GM12891 (cell line): ENCODE data around the gene HELZ. TPM values are rescaled to one million over a fixed set of nuclear protein-coding genes. Genes with fewer than 3 reads are reported as not detected.
"Not testable (repeated sequence)": the region's sequence is repeated elsewhere in the genome, so short reads cannot be mapped to it uniquely, and the experiment has no call there.

Experiments used
- DNase-seq: peaks from one replicate; pipeline ENCODE4 v3.0.0; 2011; ENCODE audit warnings: low spot score; ENCODE audit not compliant: insufficient read length
- FAIRE-seq: peaks from 2 replicates; lab custom pipeline; 2011; peaks lifted over from hg19 to GRCh38; lab: Jason Lieb, UNC
- PAX5 ChIP-seq: IDR thresholded peaks from 2 replicates; pipeline ENCODE4 v1.6.1; 2011; ENCODE audit warnings: low read length, moderate library complexity, mild to moderate bottlenecking; ENCODE audit not compliant: insufficient read depth, severe bottlenecking
- POLR2A ChIP-seq: IDR thresholded peaks from 2 replicates; pipeline ENCODE4 v1.6.1; 2011; ENCODE audit warnings: low read depth, low read length, control low read depth
- POLR2AphosphoS5 ChIP-seq: IDR thresholded peaks from 2 replicates; pipeline ENCODE4 v1.6.1; 2011; ENCODE audit warnings: low read depth, low read length, control low read depth
- POU2F2 ChIP-seq: IDR thresholded peaks from 2 replicates; pipeline ENCODE4 v1.6.1; 2011; ENCODE audit warnings: low read depth, mild to moderate bottlenecking, control low read depth, low read length, moderate library complexity
- SPI1 ChIP-seq: IDR thresholded peaks from 2 replicates; pipeline ENCODE4 v1.6.1; 2011; ENCODE audit warnings: low read depth, low read length, control low read depth
- TAF1 ChIP-seq: IDR thresholded peaks from 2 replicates; pipeline ENCODE4 v1.6.1; 2011; ENCODE audit warnings: low read depth, low read length, control low read depth
- polyA plus RNA-seq: library from polyadenylated mRNA; unstranded; fragments of >200 nt; gene quantifications from one replicate; pipeline ENCODE4 v1.2.1, GENCODE V29; 2012; ENCODE audit warnings: low read depth, missing spikeins, inconsistent platforms; ENCODE audit not compliant: missing spikeins

Gene HELZ
- 3.8 TPM for polyA plus RNA-seq

- DNase-seq, result peak; percentile 78
- peak; percentile 44; the same call in 1 of the 2 replicates for TF ChIP-seq POLR2AphosphoS5
- peak; percentile 77; the same call in 1 of the 2 replicates for TF ChIP-seq TAF1
- no peak for TF ChIP-seq PAX5
- TF ChIP-seq POLR2A, result peak; percentile 66
- peak; percentile 27; the same call in 1 of the 2 replicates for TF ChIP-seq SPI1
- TF ChIP-seq POU2F2, result no peak
- peak; percentile 60 for FAIRE-seq
Observed at GRCh38 chr17:67245073-67245693, at the start of gene HELZ. Gene HELZ, minus strand, starts transcription at chr17:67245196. Its CDS starts 26,392 bp downstream, at chr17:67218804.

- no peak for TF ChIP-seq TAF1
- TF ChIP-seq PAX5, result no peak
- no peak for TF ChIP-seq POLR2A
- TF ChIP-seq POU2F2, result no peak
- TF ChIP-seq SPI1, result no peak
- TF ChIP-seq POLR2AphosphoS5, result no peak
- peak; percentile 69 for DNase-seq
Observed at GRCh38 chr17:67293251-67294203, 48.5 kb upstream of the HELZ start.

GRCh38 chr17:67290711-67291291, 45.8 kb upstream of the HELZ start:
- FAIRE-seq, result no peak
- TF ChIP-seq POLR2AphosphoS5 (no peak), POLR2A (no peak), SPI1 (no peak), PAX5 (no peak), POU2F2 (no peak), TAF1 (no peak)
- DNase-seq, result no peak

More at GRCh38 chr17:67293251-67294203, 48.5 kb upstream of the HELZ start:
- peak; percentile 86 for FAIRE-seq

- no peak for DNase-seq
- no peak for FAIRE-seq
- no peak for TF ChIP-seq POU2F2
- TF ChIP-seq POLR2A, result no peak
- TF ChIP-seq PAX5, result no peak
- no peak for TF ChIP-seq POLR2AphosphoS5
- no peak for TF ChIP-seq SPI1
- TF ChIP-seq TAF1, result no peak
Observed at GRCh38 chr17:67290244-67290643, 45.2 kb upstream of the HELZ start.

GRCh38 chr17:67289181-67289876, 44.3 kb upstream of the HELZ start:
- no peak for FAIRE-seq
- TF ChIP-seq POLR2A, result no peak
- TF ChIP-seq SPI1, result no peak
- TF ChIP-seq POU2F2, result no peak
- TF ChIP-seq PAX5, result no peak
- TF ChIP-seq TAF1, result no peak
- TF ChIP-seq POLR2AphosphoS5, result no peak
- no peak for DNase-seq

GRCh38 chr17:67286826-67287225, 41.8 kb upstream of the HELZ start:
- DNase-seq, FAIRE-seq: not testable (repeated sequence)

GRCh38 chr17:67285360-67285759, 40.4 kb upstream of the HELZ start:
- TF ChIP-seq TAF1 (no peak), POLR2AphosphoS5 (no peak), POU2F2 (no peak), SPI1 (no peak), PAX5 (no peak), POLR2A (no peak)
- DNase-seq (no peak), FAIRE-seq (no peak)

- DNase-seq (no peak), FAIRE-seq (no peak)
- TF ChIP-seq TAF1, result no peak
- TF ChIP-seq POLR2A, result no peak
Observed at GRCh38 chr17:67283731-67284516, 38.9 kb upstream of the HELZ start.
